Neural cell (in vitro differentiated cells): ENCODE data around the gene KCNA3.

Source experiments
- EP300 ChIP-seq: fragments of 450-650 bp; conservative IDR thresholded peaks from 2 replicates; pipeline ENCODE4 v1.6.1; 2014; ENCODE audit warnings: antibody characterized with exemption, mild to moderate bottlenecking, moderate library complexity; ENCODE audit not compliant: poor library complexity, severe bottlenecking
- EZH2 ChIP-seq: fragments of 200-600, 300-800 bp; shearing (Covaris generic), sonication (generic); IDR thresholded peaks from 2 replicates; pipeline ENCODE4 v1.6.1; 2014; ENCODE audit warnings: antibody characterized with exemption, low read length, borderline replicate concordance, mild to moderate bottlenecking; ENCODE audit not compliant: insufficient read depth, poor library complexity, severe bottlenecking
- POLR2AphosphoS5 ChIP-seq: IDR thresholded peaks from 2 replicates; pipeline ENCODE4 v1.6.1; 2012
- TAF1 ChIP-seq: IDR thresholded peaks from 2 replicates; pipeline ENCODE4 v1.6.1; 2012; ENCODE audit warnings: low read depth
- TF ChIP-seq, protein P1 (sequence below): IDR thresholded peaks from 2 replicates; pipeline ENCODE4 v1.6.1; 2012; ENCODE audit warnings: borderline replicate concordance
- TF ChIP-seq, protein P2 (sequence below): fragments of 450-650 bp; IDR thresholded peaks from 2 replicates; pipeline ENCODE4 v1.5.1; 2014; ENCODE audit warnings: antibody characterized with exemption, mild to moderate bottlenecking, moderate library complexity; ENCODE audit not compliant: poor library complexity, severe bottlenecking

DNA sequence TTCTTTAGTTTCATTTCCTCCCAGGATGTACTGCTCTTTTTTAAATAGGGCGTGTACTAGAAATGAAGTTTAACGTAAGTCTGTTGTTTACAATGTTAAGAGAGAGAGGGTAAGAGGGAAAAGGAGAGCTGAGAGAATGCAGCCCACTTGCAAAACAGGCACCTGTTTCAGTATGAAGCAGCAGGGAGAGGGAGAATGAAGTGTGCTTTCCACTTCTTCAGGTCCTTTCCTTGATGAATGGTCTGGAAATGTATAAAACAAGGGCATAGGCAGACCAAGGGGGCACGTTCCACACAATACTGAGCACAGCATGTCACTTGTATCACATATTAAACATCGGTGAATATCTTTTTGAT is 2.0 kb downstream of the KCNA3 start:
- TF ChIP-seq, protein P1, sequence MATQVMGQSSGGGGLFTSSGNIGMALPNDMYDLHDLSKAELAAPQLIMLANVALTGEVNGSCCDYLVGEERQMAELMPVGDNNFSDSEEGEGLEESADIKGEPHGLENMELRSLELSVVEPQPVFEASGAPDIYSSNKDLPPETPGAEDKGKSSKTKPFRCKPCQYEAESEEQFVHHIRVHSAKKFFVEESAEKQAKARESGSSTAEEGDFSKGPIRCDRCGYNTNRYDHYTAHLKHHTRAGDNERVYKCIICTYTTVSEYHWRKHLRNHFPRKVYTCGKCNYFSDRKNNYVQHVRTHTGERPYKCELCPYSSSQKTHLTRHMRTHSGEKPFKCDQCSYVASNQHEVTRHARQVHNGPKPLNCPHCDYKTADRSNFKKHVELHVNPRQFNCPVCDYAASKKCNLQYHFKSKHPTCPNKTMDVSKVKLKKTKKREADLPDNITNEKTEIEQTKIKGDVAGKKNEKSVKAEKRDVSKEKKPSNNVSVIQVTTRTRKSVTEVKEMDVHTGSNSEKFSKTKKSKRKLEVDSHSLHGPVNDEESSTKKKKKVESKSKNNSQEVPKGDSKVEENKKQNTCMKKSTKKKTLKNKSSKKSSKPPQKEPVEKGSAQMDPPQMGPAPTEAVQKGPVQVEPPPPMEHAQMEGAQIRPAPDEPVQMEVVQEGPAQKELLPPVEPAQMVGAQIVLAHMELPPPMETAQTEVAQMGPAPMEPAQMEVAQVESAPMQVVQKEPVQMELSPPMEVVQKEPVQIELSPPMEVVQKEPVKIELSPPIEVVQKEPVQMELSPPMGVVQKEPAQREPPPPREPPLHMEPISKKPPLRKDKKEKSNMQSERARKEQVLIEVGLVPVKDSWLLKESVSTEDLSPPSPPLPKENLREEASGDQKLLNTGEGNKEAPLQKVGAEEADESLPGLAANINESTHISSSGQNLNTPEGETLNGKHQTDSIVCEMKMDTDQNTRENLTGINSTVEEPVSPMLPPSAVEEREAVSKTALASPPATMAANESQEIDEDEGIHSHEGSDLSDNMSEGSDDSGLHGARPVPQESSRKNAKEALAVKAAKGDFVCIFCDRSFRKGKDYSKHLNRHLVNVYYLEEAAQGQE: no peak
- TF ChIP-seq, protein P2, sequence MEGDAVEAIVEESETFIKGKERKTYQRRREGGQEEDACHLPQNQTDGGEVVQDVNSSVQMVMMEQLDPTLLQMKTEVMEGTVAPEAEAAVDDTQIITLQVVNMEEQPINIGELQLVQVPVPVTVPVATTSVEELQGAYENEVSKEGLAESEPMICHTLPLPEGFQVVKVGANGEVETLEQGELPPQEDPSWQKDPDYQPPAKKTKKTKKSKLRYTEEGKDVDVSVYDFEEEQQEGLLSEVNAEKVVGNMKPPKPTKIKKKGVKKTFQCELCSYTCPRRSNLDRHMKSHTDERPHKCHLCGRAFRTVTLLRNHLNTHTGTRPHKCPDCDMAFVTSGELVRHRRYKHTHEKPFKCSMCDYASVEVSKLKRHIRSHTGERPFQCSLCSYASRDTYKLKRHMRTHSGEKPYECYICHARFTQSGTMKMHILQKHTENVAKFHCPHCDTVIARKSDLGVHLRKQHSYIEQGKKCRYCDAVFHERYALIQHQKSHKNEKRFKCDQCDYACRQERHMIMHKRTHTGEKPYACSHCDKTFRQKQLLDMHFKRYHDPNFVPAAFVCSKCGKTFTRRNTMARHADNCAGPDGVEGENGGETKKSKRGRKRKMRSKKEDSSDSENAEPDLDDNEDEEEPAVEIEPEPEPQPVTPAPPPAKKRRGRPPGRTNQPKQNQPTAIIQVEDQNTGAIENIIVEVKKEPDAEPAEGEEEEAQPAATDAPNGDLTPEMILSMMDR: no peak
- no peak for TF ChIP-seq EZH2
- no peak for TF ChIP-seq TAF1
- no peak for TF ChIP-seq EP300
- TF ChIP-seq POLR2AphosphoS5: no peak
